Stimulated activated CD8-positive, alpha-beta memory T cell treated with anti-CD3 and anti-CD28 coated beads, Interleukin-4, amount 100 ng/mL, for 4 hours (primary cell): ENCODE data around the gene SORL1-AS1.

ENCODE experiments used
- DNase-seq, 2 donors: peaks; one replicate each; pipeline ENCODE4 v3.0.0-alpha.2; 2020; ENCODE audit warnings: low read depth in 2 of 2, low spot score in 1 of 2

SORL1-AS1 gene

GRCh38 chr11:121451986-121452608 lies 670 bp downstream of the SORL1-AS1 start, which contains the start of gene SORL1:
Gene SORL1 (plus strand): TSS chr11:121452314. CDS start chr11:121452332, 18 bp downstream.
- no peak for DNase-seq

GRCh38 chr11:121451178-121451985 lies 1.4 kb downstream of the SORL1-AS1 start:
- no peak for DNase-seq

GRCh38 chr11:121450401-121450800 lies 2.4 kb downstream of the SORL1-AS1 start:
- no peak for DNase-seq

- DNase-seq, result no peak
Observed at GRCh38 chr11:121449626-121450025, 3.1 kb downstream of the SORL1-AS1 start.

- DNase-seq, result no peak
Observed at GRCh38 chr11:121449123-121449522, 3.6 kb downstream of the SORL1-AS1 start.

- DNase-seq, result no peak
Observed at GRCh38 chr11:121448431-121448941, 4.3 kb downstream of the SORL1-AS1 start.

- DNase-seq, result no peak
Observed at GRCh38 chr11:121448011-121448410, 4.8 kb downstream of the SORL1-AS1 start.

- DNase-seq, result no peak
Observed at GRCh38 chr11:121446752-121447156, 6.0 kb downstream of the SORL1-AS1 start.

- DNase-seq, result no peak
Observed at GRCh38 chr11:121445071-121445768, 7.5 kb downstream of the SORL1-AS1 start.

GRCh38 chr11:121444526-121444925 lies 8.2 kb downstream of the SORL1-AS1 start:
- DNase-seq, result no peak

GRCh38 chr11:121443688-121444275 lies 9.0 kb downstream of the SORL1-AS1 start:
- no peak for DNase-seq

GRCh38 chr11:121441521-121441920 lies 11.2 kb downstream of the SORL1-AS1 start:
- no peak for DNase-seq

- DNase-seq, result no peak
Observed at GRCh38 chr11:121439759-121440158, 13.0 kb downstream of the SORL1-AS1 start.

GRCh38 chr11:121439337-121439736 lies 13.4 kb downstream of the SORL1-AS1 start:
- DNase-seq, result no peak

GRCh38 chr11:121437686-121438078 lies 15.1 kb downstream of the SORL1-AS1 start:
- no peak for DNase-seq

GRCh38 chr11:121437018-121437685 lies 15.6 kb downstream of the SORL1-AS1 start:
- no peak for DNase-seq

GRCh38 chr11:121435551-121436511 lies 16.9 kb downstream of the SORL1-AS1 start:
- no peak for DNase-seq

- DNase-seq, result no peak
Observed at GRCh38 chr11:121435132-121435531, 17.6 kb downstream of the SORL1-AS1 start.

GRCh38 chr11:121431820-121432526 lies 20.8 kb downstream of the SORL1-AS1 start:
- no peak for DNase-seq
